SK-N-DZ (cell line): Measurements from ENCODE around the gene STKLD1.

Experiments
- DNase-seq: peaks from one replicate; pipeline ENCODE4 v3.0.0-alpha.2; 2015; ENCODE audit warnings: low spot score

The STKLD1 gene

DNA sequence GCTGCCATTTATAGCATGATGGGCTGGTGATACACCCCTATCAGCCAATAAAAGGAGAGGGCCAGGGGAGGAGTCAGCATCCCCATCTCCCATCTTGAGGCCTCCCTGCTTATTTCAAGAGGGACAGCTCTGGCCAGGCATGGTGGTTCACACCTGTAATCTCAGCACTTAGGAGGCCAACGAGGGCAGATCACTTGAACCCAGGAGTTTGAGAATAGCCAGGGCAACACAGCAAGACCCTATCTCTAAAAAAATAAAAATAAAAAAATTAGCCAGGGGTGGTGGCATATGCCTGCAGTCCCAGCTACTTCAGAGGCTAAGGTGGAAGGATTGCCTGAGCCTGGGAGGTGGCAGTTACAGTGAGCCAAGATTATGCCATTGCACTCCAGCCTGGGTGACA lies 31.9 kb downstream of the STKLD1 start:
- no peak for DNase-seq

DNA sequence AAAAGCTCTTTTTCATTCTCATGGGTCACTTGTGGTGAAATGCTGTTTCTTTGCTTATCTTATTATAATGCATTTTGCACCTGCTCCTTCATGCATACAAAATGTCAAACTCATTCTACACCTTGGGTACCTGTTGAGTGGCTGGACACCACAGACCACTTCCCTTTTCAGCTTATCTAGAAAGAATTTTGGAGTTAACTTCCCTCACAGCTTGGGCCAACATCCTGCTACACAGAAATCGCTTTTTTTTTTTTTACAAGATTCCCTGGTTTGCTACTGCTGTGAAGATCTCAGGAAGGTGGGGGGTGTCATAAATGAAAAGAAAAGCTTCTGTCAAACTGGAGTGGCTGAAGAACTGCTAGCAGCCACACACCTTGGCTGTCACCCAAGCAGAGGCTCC lies 39.0 kb downstream of the STKLD1 start:
- DNase-seq: no peak

DNA sequence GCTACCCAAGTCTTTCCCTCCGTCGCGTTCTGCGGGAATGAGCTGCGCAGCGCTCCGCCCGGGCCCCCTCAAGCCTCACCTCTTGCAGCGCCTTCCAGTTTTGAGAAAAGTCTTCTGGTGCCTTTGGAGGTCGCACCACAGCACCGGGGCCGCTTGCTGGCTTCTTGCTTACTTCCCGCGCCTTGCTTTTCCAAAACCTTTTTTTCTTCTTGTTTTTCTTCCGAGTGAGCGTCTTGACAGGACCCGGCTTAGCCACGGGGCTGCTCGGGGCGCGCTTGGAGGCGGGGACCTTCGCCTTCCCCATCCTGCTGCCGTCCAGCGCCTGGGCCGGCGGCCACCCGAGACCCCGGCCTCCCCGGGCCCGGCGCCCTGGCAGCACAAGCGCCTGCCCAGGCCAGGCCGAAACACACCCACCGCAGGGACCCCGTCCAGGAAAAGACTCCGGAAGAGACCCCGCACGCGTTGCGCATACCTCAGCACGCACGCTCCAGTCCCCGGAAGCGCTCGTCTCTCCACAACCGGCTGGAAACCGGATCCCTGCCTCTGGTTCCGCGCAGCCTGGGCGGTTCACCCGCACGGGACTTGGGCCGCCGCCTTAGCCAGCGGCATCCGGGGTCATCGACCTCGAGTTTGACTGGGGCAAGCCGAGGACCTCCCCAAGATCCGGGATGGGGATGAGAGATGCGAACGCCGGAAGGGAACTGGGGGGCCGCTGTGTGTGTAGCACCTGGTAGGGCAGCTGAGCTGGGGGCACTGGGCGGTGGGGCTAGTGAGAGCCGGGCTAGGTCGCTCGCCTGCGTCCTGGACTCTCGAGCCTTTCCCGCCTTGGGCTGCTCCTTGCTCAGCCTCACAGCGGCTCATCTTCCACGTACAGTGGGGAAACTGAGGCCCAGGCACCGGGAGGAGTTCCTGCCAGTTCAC lies 41.6 kb downstream of the STKLD1 start, which contains the start of gene REXO4:
TSS of gene REXO4 (minus strand) at position 470 of the 921 bp plus-strand sequence. CDS start at position 304, 166 bp downstream.
- peak; percentile 95 for DNase-seq

DNA sequence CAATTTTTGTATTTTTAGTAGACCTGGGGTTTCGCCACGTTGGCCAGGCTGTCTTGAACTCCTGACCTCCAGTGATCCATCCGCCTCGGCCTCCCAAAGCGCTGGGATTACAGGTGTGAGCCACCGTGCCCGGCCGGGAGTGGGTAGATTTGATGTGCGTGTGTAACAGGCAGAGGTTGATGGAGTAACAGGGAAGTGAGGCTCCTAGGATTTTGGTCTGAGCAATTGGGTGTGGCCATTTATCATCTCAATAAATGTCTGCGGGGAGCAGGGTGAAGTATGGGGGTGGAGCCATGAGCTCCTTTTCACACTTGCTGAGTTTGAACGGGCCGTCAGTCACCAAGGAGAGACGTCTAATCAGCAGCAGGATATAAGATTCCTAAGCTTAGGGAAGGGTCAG lies 42.8 kb downstream of the STKLD1 start:
- DNase-seq: no peak

DNA sequence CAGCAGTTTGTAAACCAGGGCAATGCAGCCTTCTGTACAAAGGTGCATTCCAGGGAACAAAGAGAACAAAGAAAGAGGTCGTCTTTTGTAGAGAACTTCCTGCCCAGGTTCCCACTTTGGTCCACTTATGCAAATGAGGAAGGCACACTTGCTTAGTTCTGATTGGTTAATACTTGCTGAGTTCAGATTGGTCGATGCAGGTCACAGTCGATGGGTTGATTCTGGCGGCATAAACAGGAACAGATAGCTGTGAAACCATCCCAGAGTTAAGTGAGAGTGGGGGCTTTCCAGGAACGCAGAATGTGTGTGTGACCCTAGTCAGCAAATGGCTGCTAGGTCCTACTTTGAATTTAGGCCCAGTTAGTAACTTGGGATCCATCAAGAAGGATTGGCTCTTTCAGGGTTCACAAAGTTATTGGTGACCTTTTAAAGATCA lies 44.2 kb downstream of the STKLD1 start:
- DNase-seq: no peak

DNA sequence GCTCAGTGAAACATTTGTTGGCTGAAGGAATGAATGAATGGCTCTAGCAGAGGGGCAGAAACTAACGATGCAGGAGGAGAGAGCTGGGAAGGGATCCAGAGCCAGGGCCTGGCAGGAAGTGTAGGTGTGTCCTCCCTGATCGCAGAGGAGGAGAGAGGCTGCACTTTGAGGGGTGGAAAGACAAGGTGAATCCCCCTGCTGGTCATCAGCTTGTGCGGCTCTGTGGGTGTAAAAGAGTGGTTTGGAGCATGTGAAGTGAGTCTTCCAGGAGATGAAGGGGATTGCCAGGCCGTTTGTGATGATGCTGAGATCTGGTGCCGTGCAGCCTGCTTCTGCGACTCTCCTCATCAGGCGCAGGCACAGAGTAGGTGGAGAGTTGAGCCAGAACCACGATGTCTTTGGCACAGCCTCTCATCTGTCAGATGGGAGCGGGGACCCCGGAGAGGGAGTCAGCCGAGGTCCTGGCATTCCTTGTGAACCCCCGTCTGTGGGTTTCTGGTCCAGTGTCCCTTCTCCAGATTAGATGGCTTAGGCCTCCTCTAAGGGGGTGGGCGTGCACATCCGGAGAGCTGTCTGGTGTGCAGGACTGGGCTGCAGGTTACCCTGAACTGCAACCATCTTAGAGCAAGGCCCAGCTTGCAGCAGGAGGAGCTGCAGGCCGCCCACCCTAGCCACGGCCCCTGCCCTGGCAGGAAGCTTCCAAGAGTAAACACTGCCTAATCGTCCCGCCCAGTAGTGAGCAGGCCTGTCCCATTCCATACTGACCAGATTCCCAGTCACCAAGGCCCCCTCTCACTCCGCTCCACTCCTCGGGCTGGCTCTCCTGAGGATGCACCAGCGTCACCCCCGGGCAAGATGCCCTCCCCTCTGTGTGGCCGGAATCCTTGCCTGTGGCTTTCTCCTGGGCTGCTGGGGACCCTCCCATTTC lies 45.7 kb downstream of the STKLD1 start, which contains the start of gene ADAMTS13:
TSS of gene ADAMTS13 (plus strand) at position 753 of the 928 bp plus-strand sequence. CDS start at position 830, 77 bp downstream.
- peak; percentile 71 for DNase-seq

DNA sequence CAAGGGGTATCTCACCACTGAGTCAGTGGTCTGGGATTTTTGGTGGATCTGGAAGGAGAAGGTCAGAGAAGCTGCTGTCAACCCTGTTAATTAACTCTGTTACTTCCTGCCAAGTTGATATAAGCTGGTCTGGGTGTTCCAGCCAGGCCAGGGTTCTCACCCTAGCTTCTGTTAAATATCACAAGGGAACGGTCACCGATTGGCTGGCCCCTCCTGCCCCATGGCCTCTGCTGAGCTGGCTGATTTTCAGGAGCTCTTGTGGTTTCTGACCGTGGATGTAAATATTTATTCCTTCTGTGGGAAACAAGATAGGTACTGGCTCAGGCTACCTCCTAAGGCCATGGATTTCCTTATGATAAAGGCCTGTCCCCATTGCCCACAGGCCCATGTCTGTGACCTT lies 47.0 kb downstream of the STKLD1 start:
- no peak for DNase-seq

DNA sequence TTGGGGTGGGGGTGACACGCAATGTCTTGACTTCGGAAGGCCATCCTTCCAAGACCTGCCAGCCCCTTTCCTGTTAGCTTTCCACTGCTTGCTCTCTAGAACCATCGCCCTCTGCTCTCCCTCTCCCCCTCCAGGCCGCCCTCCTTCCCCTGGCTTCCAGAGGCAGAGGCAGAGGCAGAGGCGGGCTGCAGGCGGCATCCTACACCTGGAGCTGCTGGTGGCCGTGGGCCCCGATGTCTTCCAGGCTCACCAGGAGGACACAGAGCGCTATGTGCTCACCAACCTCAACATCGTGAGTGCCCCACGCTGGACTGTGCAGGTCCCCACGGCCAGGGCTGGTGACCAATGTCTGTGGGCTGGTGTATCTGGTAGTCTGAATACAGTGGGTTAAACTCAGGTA lies 48.0 kb downstream of the STKLD1 start:
- no peak for DNase-seq

DNA sequence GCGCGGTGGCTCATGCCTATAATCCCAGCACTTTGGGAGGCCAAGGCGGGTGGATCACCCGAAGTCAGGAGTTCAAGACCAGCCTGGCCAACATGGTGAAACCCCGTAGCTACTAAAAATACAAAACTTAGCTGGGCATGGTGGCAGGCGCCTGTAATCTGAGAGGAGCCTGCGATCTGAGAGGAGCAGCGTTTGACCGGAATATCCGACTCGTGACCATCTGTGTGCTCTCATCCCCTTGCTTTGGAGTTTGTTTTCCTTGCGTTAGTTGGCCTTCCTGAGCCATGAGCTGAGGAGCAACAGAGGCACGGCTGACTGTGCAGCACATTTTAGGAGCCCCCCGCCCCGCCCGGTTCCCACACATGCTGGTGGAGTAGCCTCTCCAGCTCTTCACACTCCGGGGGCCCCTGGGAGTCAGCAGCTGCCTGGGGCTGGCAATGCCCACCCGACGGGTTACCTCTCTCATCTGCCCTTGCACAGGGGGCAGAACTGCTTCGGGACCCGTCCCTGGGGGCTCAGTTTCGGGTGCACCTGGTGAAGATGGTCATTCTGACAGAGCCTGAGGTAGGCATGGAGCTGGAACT lies 49.0 kb downstream of the STKLD1 start:
- no peak for DNase-seq

DNA sequence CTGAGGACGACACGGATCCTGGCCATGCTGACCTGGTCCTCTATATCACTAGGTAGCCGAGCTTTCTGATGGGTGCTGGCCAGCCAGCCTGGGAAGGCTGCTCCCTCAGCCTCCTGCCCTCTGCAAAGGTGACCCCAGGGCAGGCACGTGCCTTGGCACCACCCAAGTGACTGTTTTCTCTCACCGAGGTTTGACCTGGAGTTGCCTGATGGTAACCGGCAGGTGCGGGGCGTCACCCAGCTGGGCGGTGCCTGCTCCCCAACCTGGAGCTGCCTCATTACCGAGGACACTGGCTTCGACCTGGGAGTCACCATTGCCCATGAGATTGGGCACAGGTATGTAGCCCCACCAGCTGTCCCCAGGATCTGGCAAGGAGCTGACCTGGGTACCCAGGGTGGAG lies 49.8 kb downstream of the STKLD1 start:
- DNase-seq: no peak

DNA sequence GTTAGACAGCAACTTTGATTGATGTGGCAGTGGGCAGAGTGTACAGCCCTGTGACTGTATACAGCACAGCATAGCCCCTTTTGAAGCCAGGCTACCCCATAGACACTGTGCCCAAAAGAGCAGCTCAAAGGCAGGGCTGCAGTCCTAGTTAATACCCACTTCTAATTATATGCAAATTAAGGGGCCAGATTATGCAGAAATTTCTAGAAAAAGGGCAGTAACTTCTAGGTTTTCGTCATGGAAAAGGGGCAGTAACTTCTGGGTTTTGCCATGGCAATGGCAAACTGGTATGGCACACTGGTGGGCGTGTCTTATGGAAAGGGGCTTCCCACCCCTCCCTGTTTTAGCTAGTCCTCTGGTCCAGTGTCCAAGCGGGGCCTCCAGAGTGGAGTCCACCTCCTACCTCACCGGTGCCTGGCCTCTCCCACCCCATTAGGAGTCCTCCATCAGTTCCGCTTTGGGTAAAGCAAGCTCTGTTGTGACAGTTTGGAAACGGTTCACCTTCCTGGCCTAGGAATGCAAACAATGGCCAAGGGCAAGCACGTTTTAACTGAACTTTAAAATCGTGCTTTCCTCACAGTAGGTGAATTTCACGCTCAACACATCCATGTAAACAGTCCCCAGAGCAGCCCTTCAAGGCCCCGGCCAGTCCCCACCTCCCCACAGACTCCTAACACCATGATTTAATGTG lies 51.6 kb downstream of the STKLD1 start:
- DNase-seq: no peak

DNA sequence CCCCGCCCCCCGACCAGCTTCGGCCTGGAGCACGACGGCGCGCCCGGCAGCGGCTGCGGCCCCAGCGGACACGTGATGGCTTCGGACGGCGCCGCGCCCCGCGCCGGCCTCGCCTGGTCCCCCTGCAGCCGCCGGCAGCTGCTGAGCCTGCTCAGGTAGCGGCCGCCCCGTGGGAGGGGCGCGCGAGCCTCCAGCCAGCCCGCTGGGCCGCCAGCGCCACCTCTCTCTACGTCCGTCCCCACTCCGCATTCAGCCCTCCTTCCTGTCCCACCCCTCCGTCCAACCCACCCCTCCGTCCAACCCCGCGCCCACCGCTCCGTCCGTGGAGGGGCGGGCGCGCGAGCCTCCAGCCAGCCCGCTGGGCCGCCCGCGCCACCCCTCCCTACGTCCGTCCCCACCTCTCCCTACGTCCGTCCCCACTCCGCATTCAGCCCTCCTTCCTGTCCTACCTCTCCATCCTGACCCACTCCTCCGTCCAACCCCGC lies 52.5 kb downstream of the STKLD1 start:
- DNase-seq: peak; percentile 39

DNA sequence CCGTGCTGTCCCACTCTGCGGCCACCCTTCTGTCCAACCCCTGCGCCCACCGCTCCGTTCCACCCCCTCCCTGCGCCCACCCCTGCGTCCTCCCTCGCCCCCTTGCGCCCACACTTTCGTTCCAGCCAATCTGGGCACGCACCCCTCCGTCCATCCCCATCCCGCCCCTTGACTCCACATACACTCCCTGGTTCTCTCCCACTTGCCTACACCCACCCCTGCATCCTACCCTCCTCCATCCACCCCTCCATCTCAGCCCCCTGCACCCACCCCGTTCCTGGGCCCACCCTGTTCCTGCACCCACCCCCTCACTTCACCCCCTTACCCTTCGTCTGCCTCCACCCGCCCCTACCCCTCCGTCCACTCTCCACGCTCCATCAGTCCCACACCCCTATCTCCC lies 53.0 kb downstream of the STKLD1 start:
- DNase-seq: no peak

DNA sequence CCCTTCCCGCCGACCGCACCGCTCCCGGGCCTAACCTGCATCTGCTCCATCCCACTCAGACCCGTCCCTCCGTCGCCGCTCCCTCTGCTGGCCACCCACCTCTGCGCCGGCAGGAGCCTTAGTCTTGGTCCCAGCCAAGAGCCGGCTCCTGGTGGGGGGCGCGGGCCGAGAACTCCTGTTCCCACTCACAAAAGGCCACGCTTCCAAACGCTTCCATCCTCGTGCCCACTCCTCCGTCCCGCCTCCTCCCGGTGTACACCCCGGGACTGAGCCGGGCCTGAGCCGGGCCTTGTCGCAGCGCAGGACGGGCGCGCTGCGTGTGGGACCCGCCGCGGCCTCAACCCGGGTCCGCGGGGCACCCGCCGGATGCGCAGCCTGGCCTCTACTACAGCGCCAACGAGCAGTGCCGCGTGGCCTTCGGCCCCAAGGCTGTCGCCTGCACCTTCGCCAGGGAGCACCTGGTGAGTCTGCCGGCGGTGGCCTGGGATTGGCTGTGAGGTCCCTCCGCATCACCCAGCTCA lies 53.5 kb downstream of the STKLD1 start:
- DNase-seq: peak; percentile 52

DNA sequence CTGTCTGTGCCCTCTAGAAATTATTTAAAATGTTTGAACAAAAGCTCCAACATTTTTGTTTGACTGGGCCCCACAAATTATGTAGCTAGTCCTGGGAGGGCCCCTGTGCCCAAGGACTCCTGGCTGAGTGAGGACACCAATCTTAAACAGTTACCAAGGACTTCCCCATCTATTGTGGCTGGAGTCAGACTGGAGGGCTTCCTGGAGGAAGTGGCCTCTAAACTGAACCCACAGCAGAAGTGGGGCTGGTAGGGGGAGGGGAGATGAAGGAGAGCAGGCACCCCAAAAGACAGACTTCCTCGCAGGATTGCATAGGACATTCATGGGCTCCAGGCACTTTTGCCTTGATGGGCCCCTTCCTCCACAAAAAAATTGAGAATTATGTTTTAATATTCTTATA lies 54.1 kb downstream of the STKLD1 start:
- DNase-seq: no peak

DNA sequence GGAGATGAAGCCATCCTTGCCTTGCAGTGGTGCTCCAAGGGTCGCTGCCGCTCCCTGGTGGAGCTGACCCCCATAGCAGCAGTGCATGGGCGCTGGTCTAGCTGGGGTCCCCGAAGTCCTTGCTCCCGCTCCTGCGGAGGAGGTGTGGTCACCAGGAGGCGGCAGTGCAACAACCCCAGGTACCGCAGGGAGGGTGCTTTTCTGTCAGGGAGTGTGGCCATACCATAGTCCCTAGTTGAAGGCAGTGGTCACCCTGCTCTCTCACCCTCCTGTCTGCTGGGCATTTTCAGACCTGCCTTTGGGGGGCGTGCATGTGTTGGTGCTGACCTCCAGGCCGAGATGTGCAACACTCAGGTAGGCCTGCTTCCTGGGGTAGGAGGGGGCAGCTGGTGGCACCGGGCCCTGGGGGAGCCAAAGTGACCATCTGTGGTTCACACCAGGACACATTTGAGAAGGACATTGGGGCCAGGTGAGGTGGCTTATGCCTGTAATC lies 57.2 kb downstream of the STKLD1 start:
- no peak for DNase-seq

DNA sequence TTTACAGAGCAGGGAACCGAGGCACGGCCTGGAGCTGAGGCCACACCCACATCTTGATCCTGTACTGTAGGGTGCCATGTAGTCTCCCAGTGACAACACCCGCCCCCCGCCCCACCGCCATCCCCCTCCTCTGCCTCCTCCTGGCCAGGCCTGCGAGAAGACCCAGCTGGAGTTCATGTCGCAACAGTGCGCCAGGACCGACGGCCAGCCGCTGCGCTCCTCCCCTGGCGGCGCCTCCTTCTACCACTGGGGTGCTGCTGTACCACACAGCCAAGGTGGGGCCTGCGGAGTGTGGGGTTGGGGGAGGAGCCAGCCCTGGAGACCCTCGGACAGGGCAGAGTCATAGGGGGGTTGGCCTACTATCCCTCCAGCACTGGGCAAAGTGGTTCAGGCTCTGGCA lies 60.5 kb downstream of the STKLD1 start:
- DNase-seq: no peak

DNA sequence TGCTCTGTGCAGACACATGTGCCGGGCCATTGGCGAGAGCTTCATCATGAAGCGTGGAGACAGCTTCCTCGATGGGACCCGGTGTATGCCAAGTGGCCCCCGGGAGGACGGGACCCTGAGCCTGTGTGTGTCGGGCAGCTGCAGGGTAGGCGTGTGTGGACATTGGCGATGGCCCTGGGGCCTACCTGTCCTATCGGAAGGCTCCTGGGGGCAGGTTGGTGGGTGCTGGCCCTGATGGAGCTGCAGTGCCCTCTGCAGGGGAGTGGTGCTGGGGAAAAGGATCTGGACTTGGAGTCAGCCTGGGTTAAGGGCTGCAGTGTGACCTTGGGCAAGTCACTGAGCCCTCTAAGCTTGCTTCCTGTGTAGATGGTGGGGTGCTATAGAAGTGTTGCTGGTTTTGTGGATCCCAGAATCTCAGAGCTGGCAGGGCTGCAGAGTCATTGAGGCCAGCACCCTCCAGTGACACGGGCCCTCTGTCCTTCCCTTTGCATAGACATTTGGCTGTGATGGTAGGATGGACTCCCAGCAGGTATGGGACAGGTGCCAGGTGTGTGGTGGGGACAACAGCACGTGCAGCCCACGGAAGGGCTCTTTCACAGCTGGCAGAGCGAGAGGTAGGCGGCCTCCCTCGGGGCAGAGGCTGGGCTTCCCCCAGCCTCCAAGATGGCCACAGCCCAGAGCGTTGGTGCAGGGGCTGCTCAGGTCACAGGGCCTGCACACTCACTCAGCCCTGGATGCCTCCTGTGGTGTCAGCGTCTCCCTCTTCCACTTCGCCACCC lies 61.8 kb downstream of the STKLD1 start:
- DNase-seq: no peak

DNA sequence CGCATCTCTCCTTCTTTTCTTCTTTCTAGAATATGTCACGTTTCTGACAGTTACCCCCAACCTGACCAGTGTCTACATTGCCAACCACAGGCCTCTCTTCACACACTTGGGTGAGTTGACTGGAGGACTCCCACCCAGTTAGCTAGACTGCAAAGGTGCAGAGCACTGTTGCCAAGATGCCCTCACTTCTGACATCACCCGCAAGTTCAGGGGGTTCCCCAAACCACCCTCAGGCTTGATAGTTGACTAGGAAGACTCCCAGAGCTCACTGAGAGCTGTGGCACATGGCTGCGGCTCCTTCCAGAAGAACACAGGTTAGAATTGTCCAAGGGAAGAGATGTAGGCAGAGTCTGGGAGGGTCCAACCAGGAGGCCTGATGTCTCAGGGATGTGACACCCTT lies 63.2 kb downstream of the STKLD1 start:
- no peak for DNase-seq

DNA sequence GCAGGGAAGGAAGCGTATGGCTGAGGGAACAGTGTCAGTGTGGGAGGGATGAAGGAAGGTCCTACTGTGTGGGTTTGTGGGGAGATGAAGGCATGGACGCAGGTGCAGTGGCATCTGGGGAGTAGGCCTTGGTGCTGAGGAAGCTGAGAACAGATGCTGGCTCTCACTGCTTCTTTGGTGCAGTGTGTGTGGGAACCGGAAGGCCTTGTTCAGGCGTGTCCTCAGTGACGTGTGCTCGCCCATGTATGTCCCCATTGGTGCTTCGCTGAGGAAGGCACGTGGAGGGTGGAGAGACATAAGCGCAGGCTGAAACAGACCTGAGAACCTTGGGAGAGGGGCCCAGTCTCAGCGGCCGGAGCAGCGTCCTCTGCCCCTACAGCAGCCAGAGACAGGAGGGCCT lies 64.7 kb downstream of the STKLD1 start:
- peak; percentile 76 for DNase-seq
